WTC11 (cell line): ENCODE results near the gene SLC23A2.

Experiments
- AR ChIP-seq: fragments of 250-450 bp; sonication (Bioruptor Pico); IDR thresholded peaks from 2 replicates; pipeline ENCODE4 v1.9.0; 2021; ENCODE audit warnings: mild to moderate bottlenecking
- ATF3 ChIP-seq: sonication (generic); formaldehyde crosslinking; conservative IDR thresholded peaks from 2 replicates; pipeline ENCODE4 v1.8.1; 2022; ENCODE audit warnings: mild to moderate bottlenecking, missing genetic modification reagents
- CTCF ChIP-seq: fragments of 200-600 bp; IDR thresholded peaks from 2 replicates; pipeline ENCODE4 v1.8.0; 2022; ENCODE audit warnings: antibody characterized with exemption
- FOXJ3 ChIP-seq: sonication (generic); formaldehyde crosslinking; IDR thresholded peaks from 2 replicates; pipeline ENCODE4 v1.9.0; 2021; ENCODE audit warnings: missing genetic modification reagents, mild to moderate bottlenecking, borderline replicate concordance
- FOXP1 ChIP-seq: sonication (generic); formaldehyde crosslinking; IDR thresholded peaks from 2 replicates; pipeline ENCODE4 v1.8.0; 2022; ENCODE audit warnings: missing genetic modification reagents, mild to moderate bottlenecking, moderate library complexity, borderline replicate concordance
- IRF1 ChIP-seq: sonication (generic); formaldehyde crosslinking; IDR thresholded peaks from 2 replicates; pipeline ENCODE4 v1.8.0; 2023; ENCODE audit warnings: missing genetic modification reagents
- MAX ChIP-seq: sonication (generic); formaldehyde crosslinking; IDR thresholded peaks from 2 replicates; pipeline ENCODE4 v1.8.0; 2022; ENCODE audit warnings: mild to moderate bottlenecking, missing genetic modification reagents
- MXD4 ChIP-seq: fragments of 250-450 bp; sonication (Bioruptor Pico); IDR thresholded peaks from 2 replicates; pipeline ENCODE4 v1.8.0; 2021; ENCODE audit warnings: mild to moderate bottlenecking, moderate library complexity, borderline replicate concordance
- NR2C2 ChIP-seq: sonication (generic); formaldehyde crosslinking; IDR thresholded peaks from 2 replicates; pipeline ENCODE4 v1.8.0; 2022; ENCODE audit warnings: mild to moderate bottlenecking, missing genetic modification reagents
- TEAD4 ChIP-seq: sonication (generic); formaldehyde crosslinking; IDR thresholded peaks from 2 replicates; pipeline ENCODE4 v1.8.0; 2022; ENCODE audit warnings: mild to moderate bottlenecking, missing genetic modification reagents
- USF1 ChIP-seq: sonication (generic); formaldehyde crosslinking; IDR thresholded peaks from 2 replicates; pipeline ENCODE4 v1.8.0; 2022; ENCODE audit warnings: mild to moderate bottlenecking, missing genetic modification reagents
- ZNF263 ChIP-seq: sonication (generic); formaldehyde crosslinking; IDR thresholded peaks from 2 replicates; pipeline ENCODE4 v1.8.1; 2022; ENCODE audit warnings: low read depth, mild to moderate bottlenecking, moderate library complexity, missing genetic modification reagents
- ZNF416 ChIP-seq: fragments of 250-450 bp; sonication (Bioruptor Pico); IDR thresholded peaks from 2 replicates; pipeline ENCODE4 v1.9.0; 2021; ENCODE audit warnings: mild to moderate bottlenecking, inconsistent platforms

- TF ChIP-seq CTCF (no peak), USF1 (CRISPR knock-in tag) (no peak), ATF3 (CRISPR knock-in tag) (no peak), MXD4 (CRISPR knock-in tag) (no peak), IRF1 (CRISPR knock-in tag) (no peak), FOXJ3 (CRISPR knock-in tag) (no peak), ZNF416 (CRISPR knock-in tag) (no peak), MAX (CRISPR knock-in tag) (no peak), TEAD4 (CRISPR knock-in tag) (no peak), ZNF263 (no peak), FOXP1 (CRISPR knock-in tag) (no peak), AR (CRISPR knock-in tag) (no peak), NR2C2 (no peak)
Observed at GRCh38 chr20:4894409-4894808, 106.9 kb downstream of the SLC23A2 start.
